DND-41 (cell line): ENCODE measurements around the gene EYS.

Experiments used
- EZH2 ChIP-seq: IDR thresholded peaks from 3 replicates; pipeline ENCODE4 v1.6.1; 2012; ENCODE audit warnings: borderline replicate concordance, low read depth, mild to moderate bottlenecking, moderate library complexity, low read length, inconsistent platforms; ENCODE audit not compliant: severe bottlenecking
- TF ChIP-seq, protein P1 (sequence below): IDR thresholded peaks from 2 replicates; pipeline ENCODE4 v1.5.1; 2012; ENCODE audit warnings: borderline replicate concordance, low read length, moderate library complexity, mild to moderate bottlenecking; ENCODE audit not compliant: poor library complexity, severe bottlenecking; ENCODE audit errors: extremely low read depth

- TF ChIP-seq, protein P1, sequence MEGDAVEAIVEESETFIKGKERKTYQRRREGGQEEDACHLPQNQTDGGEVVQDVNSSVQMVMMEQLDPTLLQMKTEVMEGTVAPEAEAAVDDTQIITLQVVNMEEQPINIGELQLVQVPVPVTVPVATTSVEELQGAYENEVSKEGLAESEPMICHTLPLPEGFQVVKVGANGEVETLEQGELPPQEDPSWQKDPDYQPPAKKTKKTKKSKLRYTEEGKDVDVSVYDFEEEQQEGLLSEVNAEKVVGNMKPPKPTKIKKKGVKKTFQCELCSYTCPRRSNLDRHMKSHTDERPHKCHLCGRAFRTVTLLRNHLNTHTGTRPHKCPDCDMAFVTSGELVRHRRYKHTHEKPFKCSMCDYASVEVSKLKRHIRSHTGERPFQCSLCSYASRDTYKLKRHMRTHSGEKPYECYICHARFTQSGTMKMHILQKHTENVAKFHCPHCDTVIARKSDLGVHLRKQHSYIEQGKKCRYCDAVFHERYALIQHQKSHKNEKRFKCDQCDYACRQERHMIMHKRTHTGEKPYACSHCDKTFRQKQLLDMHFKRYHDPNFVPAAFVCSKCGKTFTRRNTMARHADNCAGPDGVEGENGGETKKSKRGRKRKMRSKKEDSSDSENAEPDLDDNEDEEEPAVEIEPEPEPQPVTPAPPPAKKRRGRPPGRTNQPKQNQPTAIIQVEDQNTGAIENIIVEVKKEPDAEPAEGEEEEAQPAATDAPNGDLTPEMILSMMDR, result no peak
- no peak for TF ChIP-seq EZH2
Measured at GRCh38 chr6:64103480-64103879, 1603.5 kb downstream of the EYS start.
